Adrenal gland (tissue), 12 donors: ENCODE data around the gene RUBCNL. TPM values are rescaled to one million over a fixed set of nuclear protein-coding genes. Genes with fewer than 3 reads are reported as not detected.

ENCODE experiments used
- DNase-seq, 7 donors: peaks; one replicate each; pipeline ENCODE4 v3.0.0-alpha.2; 2019 to 2020
- H3K27ac ChIP-seq, 5 donors: fragments of 200-600 bp; sonication (generic) in 4 of 5; 1 replicate in 3 of 5; 2 replicates in 2 of 5; pipeline versions ENCODE4 v1.5.1 to v1.8.0; 2016 to 2020; ENCODE audit warnings: mild to moderate bottlenecking in 1 of 5
- H3K27me3 ChIP-seq: fragments of 200-600 bp; 2 replicates; pipeline ENCODE4 v1.8.0; 2021
- H3K36me3 ChIP-seq, 2 donors: fragments of 200-600 bp; replicated peaks in 1 of 2; 1 replicate in 1 of 2; 2 replicates in 1 of 2; pipeline versions ENCODE4 v1.5.1 to v1.8.0; 2018 to 2022
- H3K4me1 ChIP-seq, 2 donors: fragments of 200-600 bp; replicated peaks in 1 of 2; 1 replicate in 1 of 2; 2 replicates in 1 of 2; pipeline versions ENCODE4 v1.5.1 to v1.8.0; 2018 to 2021
- H3K4me3 ChIP-seq, 4 donors: fragments of 200-600 bp; sonication (generic) in 3 of 4; one replicate each; pipeline ENCODE4 v1.5.1; 2016 to 2018
- H3K9me3 ChIP-seq, 3 donors: fragments of 200-600 bp; sonication (generic) in 1 of 3; replicated peaks in 1 of 3; 1 replicate in 2 of 3; 2 replicates in 1 of 3; pipeline versions ENCODE4 v1.5.1 to v1.8.0; 2016 to 2021
- CTCF ChIP-seq, 6 experiments: fragments of 450-650 bp in 4 of 6; fragments of 200-600 bp in 2 of 6; sonication (generic) in 1 of 6; IDR thresholded peaks; 1 replicate in 5 of 6; 2 replicates in 1 of 6; pipeline versions ENCODE4 v1.5.1 to v1.8.0; 2016 to 2021; ENCODE audit warnings: antibody characterized with exemption in 6 of 6, mild to moderate bottlenecking in 2 of 6, moderate library complexity in 1 of 6
- POLR2A ChIP-seq, 2 donors: fragments of 450-650 bp; IDR thresholded peaks; one replicate each; pipeline ENCODE4 v1.6.1; 2017; ENCODE audit warnings: antibody characterized with exemption in 2 of 2, mild to moderate bottlenecking in 2 of 2, moderate library complexity in 1 of 2
- WGBS, 4 donors: extraction: QIAGEN DNeasy Blood & Tissue Kit in 2 of 4; methylation state at CpG; one replicate each; pipeline versions ENCODE4 v1.1.5 to v1.1.7; 2013 to 2017; 5-methylcytosine and 5-hydroxymethylcytosine counted together
- intact Hi-C, 2 donors: fragments of 100-400 bp; cut with DNase I; formaldehyde crosslinking; loops; one replicate each; pipeline versions ENCODE4 v1.14.1 to v1.15.0; 2022 to 2023
- polyA plus RNA-seq, 3 donors: library from polyadenylated mRNA; stranded (reverse); fragments of 200-250 nt in 2 of 3; fragments of 350-450 nt in 1 of 3; fragmentation: Illumina TruSeq in 1 of 3; extraction: RNeasy Lipid Tissue Mini Kit (QIAGEN cat#74804) in 1 of 3; gene quantifications; one replicate each; pipeline ENCODE4 v1.2.3, GENCODE V29; 2013 to 2014
- total RNA-seq, 9 donors: library from RNA; depleted of rRNA in 4 of 9; stranded (reverse); fragments of >200 nt in 4 of 9; fragments of 120-200 nt in 1 of 9; fragmentation: NEBNext Ultra II Directional in 1 of 9; extraction: Animal tissue kit (Norgen Biotek cat#: 25700) in 1 of 9; gene quantifications; one replicate each; pipeline versions ENCODE4 v1.1.0 to v1.2.4, GENCODE V29; 2013 to 2023
- donor health status: healthy with polysubstance abuse.
- donor health status: Bipolar disorder and iron deficiency.
- donor health status: DM: yes; HTN: yes; CAD: no.
- donor health status: DM: no; HTN: no; CAD: no.
- donor health status: DM: no; HTN: no; CAD: no.
- donor health status: DM: yes; HTN: yes; CAD: no.

Gene RUBCNL
- total and polyA plus RNA-seq, 12 donors, result 0.81 to 7.9 (median 2.9) TPM

DNA sequence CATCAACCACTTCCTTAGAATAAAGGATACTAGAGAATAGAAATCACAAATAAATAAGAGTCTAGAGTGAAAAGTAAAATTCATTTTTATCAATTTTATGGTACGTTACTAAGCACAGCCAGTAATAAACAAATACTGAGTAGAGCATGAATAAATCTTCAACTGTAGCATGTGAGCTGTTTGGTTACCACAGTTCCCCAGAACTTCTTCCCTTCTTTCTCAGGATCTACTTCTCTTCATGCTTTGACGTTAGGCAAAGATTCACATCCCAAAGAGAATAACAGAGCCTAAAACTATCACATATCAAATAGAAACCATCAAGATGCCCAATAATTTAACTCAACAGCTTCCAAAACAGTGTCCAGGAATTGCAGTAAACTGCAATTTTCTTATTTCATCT lies 7.4 kb downstream of the RUBCNL start:
- H3K4me3 ChIP-seq, result no peak overlapping the region
- DNase-seq, result no peak
- H3K27ac ChIP-seq, result no peak overlapping the region
- H3K27me3 ChIP-seq, result peaks cover 3% of the 10 kb centered on the region
- no peaks in the 10 kb centered on the region for H3K9me3 ChIP-seq
- no peaks in the 10 kb centered on the region for H3K36me3 ChIP-seq
- no peaks in the 10 kb centered on the region for H3K4me1 ChIP-seq
- intact Hi-C loops, result no loop called here
- TF ChIP-seq POLR2A (IDR thresholded peaks at IDR 0.05) (no peak), CTCF (IDR thresholded peaks at IDR 0.05) (no peak)
- 62 to 73% (median 65%) methylated on average over 2 of the region's 2 CpGs for WGBS, 4 donors

GRCh38 chr13:46378411-46378810 lies 8.6 kb downstream of the RUBCNL start:
- no peak overlapping the region for H3K27ac ChIP-seq
- H3K36me3 ChIP-seq, result no peaks in the 10 kb centered on the region
- intact Hi-C loops, result no loop called here
- H3K27me3 ChIP-seq, result no peaks in the 10 kb centered on the region
- no peak for TF ChIP-seq CTCF (IDR thresholded peaks at IDR 0.05)
- H3K4me1 ChIP-seq, result no peaks in the 10 kb centered on the region
- no peak for DNase-seq
- H3K4me3 ChIP-seq, result no peak overlapping the region
- 80 to 92% (median 84%) methylated on average over 2 of the region's 2 CpGs for WGBS, 4 donors
- no peaks in the 10 kb centered on the region for H3K9me3 ChIP-seq

GRCh38 chr13:46377554-46377953 lies 9.5 kb downstream of the RUBCNL start:
- WGBS, 4 donors, result 77 to 82% (median 81%) methylated on average over 4 of the region's 4 CpGs
- Histone ChIP-seq H3K4me3 (no peak overlapping the region), H3K9me3 (no peaks in the 10 kb centered on the region), H3K27ac (no peak overlapping the region), H3K27me3 (no peaks in the 10 kb centered on the region), H3K36me3 (no peaks in the 10 kb centered on the region), H3K4me1 (no peaks in the 10 kb centered on the region)
- intact Hi-C loops, result no loop called here
- TF ChIP-seq CTCF (IDR thresholded peaks at IDR 0.05), result no peak
- no peak for TF ChIP-seq POLR2A (IDR thresholded peaks at IDR 0.05)
- DNase-seq, result no peak

- H3K36me3 ChIP-seq, result no peaks in the 10 kb centered on the region
- no peaks in the 10 kb centered on the region for H3K9me3 ChIP-seq
- no peak overlapping the region for H3K4me3 ChIP-seq
- H3K27ac ChIP-seq, result no peak overlapping the region
- no peaks in the 10 kb centered on the region for H3K27me3 ChIP-seq
- no peak for TF ChIP-seq POLR2A (IDR thresholded peaks at IDR 0.05)
- no peak for TF ChIP-seq CTCF (IDR thresholded peaks at IDR 0.05)
- WGBS, 4 donors, result 76 to 86% (median 78%) methylated on average over 2 of the region's 2 CpGs
- intact Hi-C loops, result no loop called here
- DNase-seq, result no peak
- no peaks in the 10 kb centered on the region for H3K4me1 ChIP-seq
Observed at GRCh38 chr13:46374710-46375109, 12.3 kb downstream of the RUBCNL start.
